Activated naive CD4-positive, alpha-beta T cell treated with anti-CD3 and anti-CD28 coated beads for 36 hours (primary cell): ENCODE measurements around the gene LRP3. TPM values are rescaled to one million over a fixed set of nuclear protein-coding genes. Genes with fewer than 3 reads are reported as not detected.

Experiments used
- CTCF ChIA-PET: fragments of 350-600 bp; sonication (Branson Sonifier 250); formaldehyde crosslinking; loops from one replicate; lab custom pipeline; 2021; ENCODE audit warnings: antibody characterized with exemption; lab: Charles Lee
- DNase-seq: peaks from one replicate; pipeline ENCODE4 v3.0.0-alpha.2; 2020
- H3K27ac Mint-ChIP-seq: one replicate; pipeline ENCODE4 v1.8.0; 2021; ENCODE audit warnings: mild to moderate bottlenecking, mixed read lengths
- H3K27me3 Mint-ChIP-seq: one replicate; pipeline ENCODE4 v1.8.0; 2021; ENCODE audit warnings: low read depth, mixed read lengths
- H3K36me3 Mint-ChIP-seq: one replicate; pipeline ENCODE4 v1.8.0; 2021; ENCODE audit warnings: low read depth, mixed read lengths
- H3K4me1 Mint-ChIP-seq: one replicate; pipeline ENCODE4 v1.8.0; 2021; ENCODE audit warnings: low read depth, mixed read lengths
- H3K4me3 Mint-ChIP-seq: one replicate; pipeline ENCODE4 v1.8.0; 2021; ENCODE audit warnings: mild to moderate bottlenecking, moderate library complexity, mixed read lengths
- H3K9me3 Mint-ChIP-seq: one replicate; pipeline ENCODE4 v1.8.0; 2021; ENCODE audit warnings: mixed read lengths
- intact Hi-C: fragments of 100-400 bp; cut with micrococcal nuclease; formaldehyde crosslinking; loops from one replicate; pipeline ENCODE4 v1.15.1; 2023
- total RNA-seq, 2 experiments: library from RNA; stranded (reverse); gene quantifications; one replicate each; pipeline ENCODE4 v1.2.3, GENCODE V29; 2021

LRP3 gene
- total RNA-seq, 2 experiments from 2014 or later = 0.76 to 0.84 TPM

DNA sequence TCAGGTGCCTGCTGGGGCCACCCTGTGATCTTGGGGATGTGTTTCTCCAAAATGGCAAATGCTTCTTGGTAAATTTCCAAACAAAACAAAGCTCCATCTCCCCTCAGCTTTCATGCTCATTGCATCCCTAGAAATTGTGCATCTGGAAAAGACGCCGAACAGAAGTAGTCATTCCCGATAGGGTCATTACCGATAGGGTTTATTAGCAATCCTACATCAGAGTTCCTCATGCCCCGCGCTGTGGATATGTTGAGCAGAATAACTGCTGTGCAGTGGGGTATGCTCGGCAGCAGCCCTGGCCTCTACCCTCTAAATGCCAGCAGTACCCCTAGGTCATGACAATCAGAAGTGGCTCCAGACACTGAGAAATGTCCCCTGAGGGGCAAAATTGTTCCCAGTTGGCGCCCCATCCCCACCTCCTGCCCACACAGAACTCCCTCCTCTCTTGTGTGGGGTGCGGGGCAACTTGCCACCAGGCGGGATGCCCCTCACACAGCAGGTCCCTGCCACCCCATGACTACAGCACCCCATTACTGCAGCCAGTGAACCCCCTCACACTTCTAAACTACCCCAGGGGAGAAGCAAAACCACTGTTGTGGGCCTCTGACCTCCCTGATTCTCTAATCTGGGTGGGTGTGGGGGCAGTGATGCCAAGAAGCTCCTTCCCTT, 44.5 kb downstream of the LRP3 start:
- DNase-seq = no peak
- intact Hi-C loops = no loop called here
- CTCF ChIA-PET = interaction anchor here (1.1 to 1.5 kb wide), 2 partner anchors 94 to 168 kb away, joined by 3 to 4 read pairs; no protein-coding TSS in a partner anchor
- H3K4me1 Mint-ChIP-seq = no peaks in the 10 kb centered on the region
- no peaks in the 10 kb centered on the region for H3K36me3 Mint-ChIP-seq
- no peak overlapping the region for H3K27ac Mint-ChIP-seq
- no peak overlapping the region for H3K4me3 Mint-ChIP-seq
- H3K27me3 Mint-ChIP-seq = peaks cover 7% of the 10 kb centered on the region
- no peaks in the 10 kb centered on the region for H3K9me3 Mint-ChIP-seq

DNA sequence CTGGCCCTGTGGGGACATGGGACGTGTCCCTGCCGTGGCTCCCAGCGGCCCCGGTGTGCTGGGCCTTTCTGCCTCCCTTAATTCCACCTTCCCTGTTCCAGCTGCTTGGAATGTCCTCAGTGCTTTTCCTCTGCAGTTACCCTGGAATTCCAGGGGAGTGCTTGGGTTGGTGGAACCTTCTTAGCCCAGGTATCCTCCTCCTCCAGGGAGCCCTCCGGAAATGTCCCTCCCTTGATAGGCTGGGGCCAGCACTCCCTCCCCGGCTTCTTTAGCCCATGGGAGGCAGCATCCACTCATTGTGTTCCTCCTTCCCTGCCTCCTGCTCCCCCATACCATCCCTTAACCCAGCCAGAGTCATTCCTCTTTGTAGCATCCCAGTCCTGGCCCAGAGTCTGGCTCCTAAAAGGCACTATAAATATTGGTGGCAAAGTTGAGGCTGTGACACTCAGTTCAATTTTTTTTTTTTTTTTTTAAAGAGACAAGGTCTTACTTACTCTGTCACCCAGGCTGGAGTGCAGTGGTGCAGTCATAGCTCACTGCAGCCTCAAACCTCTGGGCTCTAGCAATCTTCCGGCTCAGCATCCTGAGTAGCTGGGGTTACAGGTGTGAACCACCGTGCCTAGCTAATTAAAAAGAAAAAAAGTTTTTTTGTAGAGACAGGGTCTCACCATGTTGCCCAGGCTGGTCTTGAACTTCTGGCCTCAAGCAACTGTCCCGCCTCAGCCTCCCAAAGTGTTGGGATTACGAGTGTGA, 45.3 kb downstream of the LRP3 start:
- intact Hi-C loops = no loop called here
- H3K9me3 Mint-ChIP-seq = no peaks in the 10 kb centered on the region
- DNase-seq = no peak
- CTCF ChIA-PET = interaction anchor here (0.7 to 5.2 kb wide), 2 partner anchors 50 to 166 kb away, joined by 4 to 31 read pairs; no protein-coding TSS in a partner anchor
- no peaks in the 10 kb centered on the region for H3K36me3 Mint-ChIP-seq
- H3K27me3 Mint-ChIP-seq = peaks cover 7% of the 10 kb centered on the region
- no peak overlapping the region for H3K4me3 Mint-ChIP-seq
- H3K27ac Mint-ChIP-seq = no peak overlapping the region
- H3K4me1 Mint-ChIP-seq = no peaks in the 10 kb centered on the region

- no peak for DNase-seq
- intact Hi-C loops = no loop called here
- Mint-ChIP-seq H3K9me3 (no peaks in the 10 kb centered on the region), H3K27me3 (peaks cover 5% of the 10 kb centered on the region), H3K36me3 (no peaks in the 10 kb centered on the region), H3K4me1 (no peaks in the 10 kb centered on the region), H3K4me3 (no peak overlapping the region), H3K27ac (no peak overlapping the region)
- CTCF ChIA-PET = interaction anchor here (0.7 to 5.2 kb wide), 2 partner anchors 49 to 165 kb away, joined by 4 to 31 read pairs; no protein-coding TSS in a partner anchor
These were observed 46.1 kb downstream of the LRP3 start for GRCh38 chr19:33240181-33240771.

GRCh38 chr19:33241091-33241529, 47.0 kb downstream of the LRP3 start:
- H3K27me3 Mint-ChIP-seq = peaks cover 5% of the 10 kb centered on the region
- no peak overlapping the region for H3K27ac Mint-ChIP-seq
- H3K9me3 Mint-ChIP-seq = no peaks in the 10 kb centered on the region
- CTCF ChIA-PET = interaction anchor here (5.2 kb wide), 1 partner anchor 164 kb away, joined by 31 read pairs; no protein-coding TSS in a partner anchor
- H3K4me3 Mint-ChIP-seq = no peak overlapping the region
- H3K36me3 Mint-ChIP-seq = no peaks in the 10 kb centered on the region
- intact Hi-C loops = no loop called here
- DNase-seq = no peak
- no peaks in the 10 kb centered on the region for H3K4me1 Mint-ChIP-seq

DNA sequence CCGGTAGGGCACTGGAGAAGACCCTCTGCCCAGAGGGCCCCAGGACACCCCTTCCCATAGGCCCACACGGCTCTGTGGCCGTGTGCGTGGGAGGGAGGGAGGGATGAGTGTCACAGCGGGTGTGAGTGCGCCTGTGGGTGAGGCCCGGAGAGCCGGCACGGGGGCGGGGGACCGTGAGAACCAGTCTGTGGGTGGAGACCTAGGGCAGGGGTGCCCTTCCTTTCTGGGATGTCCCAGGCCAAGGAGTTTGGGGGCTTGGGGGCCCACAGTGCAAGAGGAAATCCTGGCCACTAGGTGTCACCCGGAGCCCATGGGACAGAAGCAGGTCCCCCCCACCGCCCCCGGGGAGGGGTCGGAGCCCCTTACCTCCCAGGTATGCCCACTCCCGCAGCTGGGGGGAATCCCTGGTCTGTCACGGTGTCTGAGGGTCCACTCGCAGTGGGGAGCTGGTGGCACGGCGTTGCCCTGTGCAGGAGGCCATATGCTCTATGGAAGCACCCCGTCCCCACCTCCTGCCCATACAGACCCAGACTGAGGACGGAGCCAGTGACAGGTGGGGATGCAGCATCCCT, 47.5 kb downstream of the LRP3 start:
- no peak for DNase-seq
- no peaks in the 10 kb centered on the region for H3K36me3 Mint-ChIP-seq
- intact Hi-C loops = loop anchor here (1.0 kb wide), 1 partner anchor 165 kb away; no protein-coding TSS in a partner anchor

GRCh38 chr19:33242131-33242530, 48.0 kb downstream of the LRP3 start:
- CTCF ChIA-PET = interaction anchor here (0.8 to 5.2 kb wide), 6 partner anchors 24 to 166 kb away, joined by 3 to 31 read pairs (median 4); no protein-coding TSS in a partner anchor
- H3K4me1 Mint-ChIP-seq = no peaks in the 10 kb centered on the region
- no peaks in the 10 kb centered on the region for H3K36me3 Mint-ChIP-seq
- no peak overlapping the region for H3K4me3 Mint-ChIP-seq
- DNase-seq = no peak
- intact Hi-C loops = loop anchor here (1.0 kb wide), 1 partner anchor 164 kb away; no protein-coding TSS in a partner anchor
- H3K9me3 Mint-ChIP-seq = peaks cover 3% of the 10 kb centered on the region
- H3K27ac Mint-ChIP-seq = no peak overlapping the region
- H3K27me3 Mint-ChIP-seq = peaks cover 5% of the 10 kb centered on the region

More for the DNA sequence above, 47.5 kb downstream of the LRP3 start:
- Mint-ChIP-seq H3K9me3 (peaks cover 3% of the 10 kb centered on the region), H3K4me3 (no peak overlapping the region), H3K27me3 (peaks cover 5% of the 10 kb centered on the region), H3K4me1 (no peaks in the 10 kb centered on the region), H3K27ac (no peak overlapping the region)
- CTCF ChIA-PET = interaction anchor here (0.8 to 5.2 kb wide), 6 partner anchors 25 to 167 kb away, joined by 3 to 31 read pairs (median 4); no protein-coding TSS in a partner anchor

DNA sequence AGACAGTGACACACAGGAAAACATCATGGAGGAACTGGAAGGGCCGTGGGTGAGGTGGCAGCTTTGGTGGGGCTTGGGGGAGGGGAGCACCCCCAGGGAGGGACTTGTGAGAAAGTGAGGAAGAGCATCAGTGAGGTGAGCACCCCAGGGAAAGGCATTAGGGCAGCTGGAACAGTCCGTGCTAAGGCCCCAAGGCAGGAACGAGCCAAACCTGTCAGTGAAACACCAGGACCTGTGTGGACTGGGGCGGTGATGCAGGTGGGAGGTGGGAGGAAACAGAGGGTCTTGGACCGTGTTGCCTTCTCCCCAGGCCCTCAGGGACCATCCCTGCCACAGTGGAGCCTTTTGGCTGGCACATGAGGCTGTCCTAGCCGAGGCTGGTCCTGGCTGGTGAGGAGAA, 48.8 kb downstream of the LRP3 start:
- no peaks in the 10 kb centered on the region for H3K36me3 Mint-ChIP-seq
- intact Hi-C loops = loop anchor here (1.0 kb wide), 1 partner anchor 163 kb away; no protein-coding TSS in a partner anchor
- H3K4me1 Mint-ChIP-seq = no peaks in the 10 kb centered on the region
- H3K27me3 Mint-ChIP-seq = peaks cover 5% of the 10 kb centered on the region
- CTCF ChIA-PET = interaction anchor here (1.0 to 5.2 kb wide), 3 partner anchors 23 to 165 kb away, joined by 3 to 31 read pairs (median 4); no protein-coding TSS in a partner anchor
- peaks cover 3% of the 10 kb centered on the region for H3K9me3 Mint-ChIP-seq
- no peak for DNase-seq
- H3K4me3 Mint-ChIP-seq = no peak overlapping the region
- H3K27ac Mint-ChIP-seq = no peak overlapping the region

DNA sequence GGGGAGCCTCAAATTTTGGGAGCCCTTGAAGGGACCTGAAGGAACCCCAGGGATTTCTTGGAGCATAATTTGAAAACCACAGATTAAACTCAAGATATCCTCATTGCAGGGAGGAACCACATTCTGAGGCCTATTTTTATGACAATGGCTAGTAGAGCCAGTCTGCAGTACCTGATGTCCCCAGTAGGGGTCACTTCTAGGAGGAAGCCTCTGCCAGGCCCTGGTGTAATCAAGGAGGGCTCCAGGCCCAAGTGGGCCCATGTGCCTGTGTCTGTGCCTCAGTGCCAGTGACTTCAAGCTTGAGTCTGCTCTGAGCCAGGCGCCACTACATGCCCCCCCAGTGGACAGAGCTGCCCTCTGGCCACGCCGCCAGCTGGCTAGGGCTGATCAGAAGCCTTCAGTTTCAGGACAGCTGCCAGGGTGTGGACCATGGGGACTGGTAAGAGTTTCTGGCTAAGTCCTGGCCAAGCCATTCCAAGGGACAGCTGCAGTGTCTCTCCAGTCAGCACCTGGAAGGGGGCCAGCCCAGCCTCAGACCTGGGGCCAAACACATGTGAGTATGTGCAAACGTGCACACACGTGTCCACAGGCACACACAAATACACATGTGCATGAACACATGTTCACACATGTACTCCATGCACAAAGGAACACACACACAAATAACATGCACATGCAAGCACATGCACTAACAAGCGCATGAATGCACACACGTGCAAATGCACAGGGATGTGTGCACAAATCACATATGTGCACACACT, 52.0 kb downstream of the LRP3 start:
- peaks cover 5% of the 10 kb centered on the region for H3K27me3 Mint-ChIP-seq
- no peak overlapping the region for H3K4me3 Mint-ChIP-seq
- CTCF ChIA-PET = interaction anchor here (1.2 to 2.9 kb wide), 3 partner anchors 43 to 170 kb away, joined by 3 to 7 read pairs (median 4); no protein-coding TSS in a partner anchor
- H3K9me3 Mint-ChIP-seq = peaks cover 3% of the 10 kb centered on the region
- H3K4me1 Mint-ChIP-seq = no peaks in the 10 kb centered on the region
- H3K27ac Mint-ChIP-seq = no peak overlapping the region
- peak; percentile 26 for DNase-seq
- intact Hi-C loops = no loop called here
- no peaks in the 10 kb centered on the region for H3K36me3 Mint-ChIP-seq

GRCh38 chr19:33246709-33247440, 52.7 kb downstream of the LRP3 start:
- CTCF ChIA-PET = interaction anchor here (1.3 to 2.9 kb wide), 2 partner anchors 159 to 169 kb away, joined by 4 to 7 read pairs; no protein-coding TSS in a partner anchor
- H3K36me3 Mint-ChIP-seq = no peaks in the 10 kb centered on the region
- intact Hi-C loops = no loop called here
- no peak overlapping the region for H3K4me3 Mint-ChIP-seq
- H3K27me3 Mint-ChIP-seq = peaks cover 5% of the 10 kb centered on the region
- no peak overlapping the region for H3K27ac Mint-ChIP-seq
- H3K4me1 Mint-ChIP-seq = no peaks in the 10 kb centered on the region
- peaks cover 3% of the 10 kb centered on the region for H3K9me3 Mint-ChIP-seq
- DNase-seq = no peak

GRCh38 chr19:33247441-33247819, 53.3 kb downstream of the LRP3 start:
- Mint-ChIP-seq H3K36me3 (no peaks in the 10 kb centered on the region), H3K4me3 (no peak overlapping the region), H3K9me3 (peaks cover 3% of the 10 kb centered on the region), H3K4me1 (no peaks in the 10 kb centered on the region), H3K27me3 (peaks cover 4% of the 10 kb centered on the region), H3K27ac (no peak overlapping the region)
- DNase-seq = no peak
- intact Hi-C loops = no loop called here
- CTCF ChIA-PET = interaction anchor here (2.9 kb wide), 1 partner anchor 169 kb away, joined by 7 read pairs; no protein-coding TSS in a partner anchor

DNA sequence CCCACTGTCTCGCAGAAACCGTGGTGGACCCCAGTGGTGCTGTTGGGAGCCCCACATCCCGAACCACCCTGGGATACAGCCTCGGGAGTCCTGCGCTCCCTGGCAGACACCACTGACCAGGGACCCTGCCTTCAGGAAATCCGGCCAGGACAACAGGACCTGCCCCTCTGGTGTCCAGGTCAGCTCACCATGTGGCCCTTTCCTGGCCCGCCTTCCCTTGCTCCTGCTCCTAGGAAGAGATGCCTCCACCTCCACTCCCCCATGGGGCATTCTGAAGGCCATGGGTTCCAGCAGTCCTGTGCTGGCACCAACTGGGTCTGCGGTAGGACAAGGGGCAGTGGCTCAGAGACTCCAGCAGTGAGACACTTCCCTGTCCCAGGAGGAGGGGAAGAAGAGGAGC, 54.0 kb downstream of the LRP3 start:
- no peak overlapping the region for H3K4me3 Mint-ChIP-seq
- DNase-seq = no peak
- CTCF ChIA-PET = no interaction called here
- H3K27ac Mint-ChIP-seq = no peak overlapping the region
- H3K4me1 Mint-ChIP-seq = no peaks in the 10 kb centered on the region
- H3K27me3 Mint-ChIP-seq = no peaks in the 10 kb centered on the region
- no peaks in the 10 kb centered on the region for H3K36me3 Mint-ChIP-seq
- H3K9me3 Mint-ChIP-seq = peaks cover 3% of the 10 kb centered on the region
- intact Hi-C loops = no loop called here
